HG03103 (cell line): ENCODE data around the gene RRAGC.
"Not testable (repeated sequence)": the region's sequence is repeated elsewhere in the genome, so short reads cannot be mapped to it uniquely, and the experiment has no call there.

Experiments
- ATAC-seq: cut with Tn5 transposase; IDR thresholded peaks from one replicate; pipeline ENCODE4 v1.9.1; 2021; ENCODE audit warnings: low read depth; ENCODE audit not compliant: unreplicated experiment

The RRAGC gene

GRCh38 chr1:38818175-38818976 lies 41.2 kb downstream of the RRAGC start:
- ATAC-seq, result no peak

DNA sequence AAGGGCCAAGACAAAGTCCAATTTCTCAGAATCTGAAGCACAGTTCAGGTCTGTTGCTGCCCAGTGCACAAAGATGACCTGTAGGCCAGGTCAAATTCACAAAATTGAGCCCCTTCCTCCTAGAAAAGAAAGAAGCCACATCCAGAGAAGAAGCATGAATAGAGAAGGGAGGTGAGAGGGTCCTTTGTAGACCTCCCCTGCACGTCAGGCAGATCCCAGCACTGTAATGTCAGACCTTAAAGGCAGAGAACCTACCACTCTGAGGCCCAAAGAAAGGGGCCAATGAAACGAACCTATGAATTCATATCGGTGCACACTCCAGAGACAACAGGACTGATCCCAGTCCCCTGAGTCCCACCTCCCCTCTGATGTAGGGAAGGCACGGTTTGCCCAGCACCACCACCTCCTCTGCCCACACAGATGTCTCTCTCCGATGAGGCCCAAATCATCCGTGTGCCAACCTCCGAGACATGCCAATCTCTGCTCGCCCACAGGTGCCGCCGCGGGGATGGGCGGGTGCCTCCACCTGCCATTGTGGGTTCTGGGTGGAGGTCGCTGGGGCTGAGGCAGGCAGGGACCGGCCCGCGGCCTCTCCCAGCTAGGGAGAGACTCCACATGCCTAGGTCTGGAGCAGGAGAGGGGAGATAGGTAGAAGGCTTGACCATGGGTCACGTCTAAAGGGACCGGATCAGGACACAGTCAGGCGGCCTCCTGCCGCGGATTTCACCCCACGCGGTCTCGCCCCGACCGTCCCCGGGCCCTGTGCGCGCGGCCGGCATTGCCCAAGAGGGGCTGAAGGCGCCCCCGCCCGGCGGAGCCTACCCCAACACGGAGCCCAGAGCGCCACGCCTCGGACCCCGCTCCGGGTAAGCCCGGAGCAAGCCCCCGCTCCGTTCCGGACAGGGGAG lies 42.1 kb downstream of the RRAGC start:
- ATAC-seq, result no peak

DNA sequence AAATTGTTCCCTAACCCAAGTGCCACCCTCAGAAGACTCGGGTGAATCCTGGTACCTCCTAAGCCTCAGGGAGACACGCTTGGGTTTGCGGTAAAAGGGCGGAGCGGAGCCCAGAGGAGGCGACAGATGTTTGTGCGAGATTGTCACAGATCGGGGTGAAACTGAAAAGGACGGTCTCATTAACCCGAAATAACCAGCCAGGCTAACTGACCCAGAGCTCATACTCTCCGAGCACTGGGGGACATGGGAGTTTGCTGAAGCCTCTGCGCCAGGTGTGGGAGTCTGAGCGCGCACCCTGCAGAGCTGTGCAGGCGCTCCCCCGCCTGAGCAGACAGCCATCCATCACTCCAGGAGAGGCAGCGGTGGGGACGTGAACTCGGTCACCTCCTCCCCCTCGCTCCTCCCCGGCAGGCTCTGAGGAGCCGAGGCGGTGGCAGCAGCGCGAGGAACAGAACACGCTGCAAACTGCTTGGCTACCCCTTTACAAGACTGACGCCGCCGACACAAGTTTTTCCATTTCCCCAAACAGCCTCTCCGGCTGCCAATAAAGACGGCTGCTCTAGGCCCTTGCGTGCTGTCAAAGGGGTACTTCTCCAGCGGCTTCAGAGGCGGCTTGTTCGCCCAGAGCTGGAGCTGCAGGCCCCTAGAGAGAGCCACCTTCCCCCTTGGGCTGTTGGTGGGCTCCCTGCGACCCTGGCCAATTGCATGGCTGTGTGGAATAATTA lies 43.5 kb downstream of the RRAGC start:
- peak; percentile 61 for ATAC-seq

GRCh38 chr1:38814984-38815464 lies 44.5 kb downstream of the RRAGC start:
- ATAC-seq, result no peak

DNA sequence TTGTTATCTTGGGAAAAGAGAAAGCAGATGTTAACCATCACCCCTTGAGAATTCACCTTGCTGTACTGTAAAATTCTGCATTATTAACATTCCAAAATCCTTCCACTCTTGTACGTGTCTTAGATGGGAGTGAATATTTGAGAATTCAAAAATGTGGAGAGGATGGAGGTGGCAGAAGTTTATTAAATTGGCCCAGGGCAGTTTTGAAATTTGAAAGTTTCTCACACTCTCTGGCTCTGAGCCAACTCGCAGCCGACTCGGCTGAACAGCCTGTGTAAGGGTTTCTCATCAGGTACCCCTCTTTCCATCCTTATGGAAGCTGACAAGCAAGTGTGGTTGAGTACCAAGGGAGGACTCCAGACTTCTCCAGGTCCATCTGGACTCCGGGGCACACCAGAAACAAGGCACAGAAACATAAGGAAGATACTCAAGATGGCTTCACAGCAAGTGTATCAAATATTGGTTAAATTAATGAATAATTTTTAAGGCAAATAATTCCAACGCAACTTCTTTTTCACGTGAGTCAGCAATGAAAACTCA lies 45.1 kb downstream of the RRAGC start:
- ATAC-seq, result no peak

GRCh38 chr1:38812981-38813380 lies 46.6 kb downstream of the RRAGC start:
- ATAC-seq, result no peak

GRCh38 chr1:38811466-38811865 lies 48.1 kb downstream of the RRAGC start:
- not testable (repeated sequence) for ATAC-seq

- ATAC-seq, result no peak
These were observed 53.5 kb downstream of the RRAGC start for GRCh38 chr1:38806090-38806489.

DNA sequence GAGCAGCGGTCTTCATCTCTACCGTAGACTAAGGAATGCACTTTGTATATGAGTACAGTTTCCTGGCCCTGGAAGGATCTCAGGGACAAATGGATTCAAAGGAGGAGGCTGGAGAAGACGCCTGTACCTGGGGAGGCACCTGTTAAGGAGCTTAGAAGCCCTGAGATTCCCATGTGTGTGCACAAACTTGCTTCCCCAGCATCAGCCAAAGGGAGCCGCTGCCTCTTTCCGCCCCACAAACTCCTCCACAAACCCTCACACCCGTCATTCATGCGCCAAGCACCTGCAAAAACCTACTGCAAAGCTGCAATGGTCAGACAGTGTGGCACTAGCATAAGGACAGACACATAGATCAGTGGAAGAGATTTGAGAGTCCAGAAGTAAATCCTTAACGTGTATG lies 54.5 kb downstream of the RRAGC start:
- ATAC-seq, result no peak

GRCh38 chr1:38804062-38804886 lies 55.3 kb downstream of the RRAGC start:
- ATAC-seq, result no peak

- no peak for ATAC-seq
These were observed 55.9 kb downstream of the RRAGC start for GRCh38 chr1:38803647-38804046.

- ATAC-seq, result no peak
These were observed 58.6 kb downstream of the RRAGC start for GRCh38 chr1:38800720-38801671.

DNA sequence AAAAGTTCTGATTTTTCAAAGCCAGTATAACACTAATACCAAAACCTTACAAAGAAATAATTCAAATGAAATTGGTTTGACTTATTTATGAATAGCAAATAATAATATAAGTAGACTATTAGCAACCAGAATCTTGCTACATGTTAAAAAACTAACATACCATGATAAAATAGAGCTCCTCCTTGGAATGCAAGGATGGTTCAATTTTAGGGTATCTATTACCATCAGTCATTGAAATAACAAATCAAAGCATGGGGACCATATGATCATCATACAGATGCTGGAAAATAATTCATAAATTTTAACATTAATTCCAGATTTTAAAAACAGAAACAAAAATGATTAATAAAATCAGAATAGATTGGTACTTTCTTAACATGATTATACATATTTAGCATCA lies 66.3 kb downstream of the RRAGC start:
- ATAC-seq, result no peak

DNA sequence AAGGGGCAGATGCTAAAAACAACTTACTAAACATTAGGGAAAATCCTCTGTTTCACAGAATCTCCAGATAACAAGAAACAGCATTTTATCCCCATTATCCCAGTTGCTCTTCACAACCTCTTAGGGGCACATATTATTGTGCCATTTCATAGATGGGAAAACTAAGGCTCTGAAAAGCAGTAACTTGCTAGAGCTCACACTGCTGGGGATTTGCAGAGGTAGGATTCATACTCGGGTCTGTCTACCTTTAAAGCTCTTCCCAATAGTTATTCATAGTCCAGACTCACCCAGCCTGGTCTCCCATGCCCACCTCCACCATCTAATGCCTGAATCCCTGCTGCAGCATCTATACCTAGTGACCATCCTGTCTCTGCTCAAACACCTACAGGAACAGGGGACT lies 67.7 kb downstream of the RRAGC start:
- ATAC-seq, result no peak

- no peak for ATAC-seq
These were observed 68.4 kb downstream of the RRAGC start for GRCh38 chr1:38791164-38791515.

GRCh38 chr1:38790422-38791163 lies 69.0 kb downstream of the RRAGC start:
- no peak for ATAC-seq

- ATAC-seq, result no peak
These were observed 69.9 kb downstream of the RRAGC start for GRCh38 chr1:38789498-38790169.
